DND-41 (cell line): ENCODE data around the gene DGCR6.
"Not testable (repeated sequence)": the region's sequence is repeated elsewhere in the genome, so short reads cannot be mapped to it uniquely, and the experiment has no call there.

Experiments
- ATAC-seq: fragments of 200-7000 bp; cut with Tn5 transposase; 3 replicates; pipeline ENCODE4 v1.9.1; 2021; ENCODE audit warnings: low read depth; ENCODE audit not compliant: insufficient read depth
- DNase-seq: peaks from one replicate; pipeline ENCODE4 v3.0.0-alpha.2; 2020
- H2AFZ ChIP-seq: 2 replicates; pipeline ENCODE4 v1.6.0; 2012; ENCODE audit warnings: low read depth, low read length
- H3K27ac ChIP-seq: 2 replicates; pipeline ENCODE4 v1.5.1; 2012; ENCODE audit warnings: low read length, inconsistent platforms
- H3K27me3 ChIP-seq: fragments of 200-600 bp; sonication (generic); 2 replicates; pipeline ENCODE4 v1.6.0; 2012; ENCODE audit warnings: low read length, mild to moderate bottlenecking, inconsistent platforms; ENCODE audit not compliant: insufficient read depth, poor library complexity
- H3K36me3 ChIP-seq: 2 replicates; pipeline ENCODE4 v1.5.1; 2012; ENCODE audit warnings: low read length, inconsistent platforms; ENCODE audit not compliant: insufficient read depth
- H3K4me1 ChIP-seq: 2 replicates; pipeline ENCODE4 v1.5.1; 2012; ENCODE audit warnings: mild to moderate bottlenecking, low read length; ENCODE audit not compliant: insufficient read depth
- H3K4me2 ChIP-seq: 2 replicates; pipeline ENCODE4 v1.6.0; 2012; ENCODE audit warnings: mild to moderate bottlenecking, moderate library complexity, low read length, inconsistent platforms; ENCODE audit not compliant: insufficient read depth
- H3K4me3 ChIP-seq, 2 experiments: fragments of 200-600 bp in 1 of 2; shearing (Covaris generic) in 1 of 2; 2 replicates each; pipeline ENCODE4 v1.5.1; 2012 to 2016; ENCODE audit warnings: inconsistent platforms in 2 of 2, low read length in 2 of 2, mild to moderate bottlenecking in 2 of 2, low read depth in 1 of 2, moderate library complexity in 1 of 2
- H3K79me2 ChIP-seq: 2 replicates; pipeline ENCODE4 v1.6.0; 2012; ENCODE audit warnings: low read length, inconsistent platforms; ENCODE audit not compliant: insufficient read depth
- H3K9ac ChIP-seq: 2 replicates; pipeline ENCODE4 v1.6.0; 2012; ENCODE audit warnings: low read depth, mild to moderate bottlenecking, inconsistent platforms, low read length, moderate library complexity
- H3K9me3 ChIP-seq: 2 replicates; pipeline ENCODE4 v1.5.1; 2012; ENCODE audit warnings: low read length, moderate library complexity, mild to moderate bottlenecking, inconsistent platforms; ENCODE audit not compliant: insufficient read depth, severe bottlenecking
- H4K20me1 ChIP-seq: 2 replicates; pipeline ENCODE4 v1.6.0; 2012; ENCODE audit warnings: low read length; ENCODE audit not compliant: insufficient read depth
- CTCF ChIP-seq: IDR thresholded peaks from 2 replicates; pipeline ENCODE4 v1.5.1; 2012; ENCODE audit warnings: borderline replicate concordance, low read length, moderate library complexity, mild to moderate bottlenecking; ENCODE audit not compliant: poor library complexity, severe bottlenecking; ENCODE audit errors: extremely low read depth
- EZH2 ChIP-seq: IDR thresholded peaks from 3 replicates; pipeline ENCODE4 v1.6.1; 2012; ENCODE audit warnings: borderline replicate concordance, low read depth, mild to moderate bottlenecking, moderate library complexity, low read length, inconsistent platforms; ENCODE audit not compliant: severe bottlenecking

DGCR6 gene

GRCh38 chr22:18933914-18934313 is 27.8 kb downstream of the DGCR6 start:
- Histone ChIP-seq H3K4me1 (no peaks in the 10 kb centered on the region), H3K4me2 (no peak overlapping the region), H3K79me2 (no peaks in the 10 kb centered on the region), H3K27me3 (no peaks in the 10 kb centered on the region), H4K20me1 (no peaks in the 10 kb centered on the region), H3K9me3 (no peaks in the 10 kb centered on the region), H3K4me3 (no peak overlapping the region), H3K9ac (no peak overlapping the region), H3K27ac (no peak overlapping the region), H3K36me3 (no peaks in the 10 kb centered on the region), H2AFZ (no peak overlapping the region)
- TF ChIP-seq CTCF (no peak), EZH2 (no peak)
- DNase-seq (no peak), ATAC-seq (no peak)

- H3K4me3 ChIP-seq, H2AFZ ChIP-seq, H3K27ac ChIP-seq, H3K9me3 ChIP-seq, H3K4me2 ChIP-seq, H3K4me1 ChIP-seq, H3K9ac ChIP-seq, DNase-seq, ATAC-seq, H3K79me2 ChIP-seq, H3K27me3 ChIP-seq, H4K20me1 ChIP-seq, H3K36me3 ChIP-seq: not testable (repeated sequence)
These were observed 28.6 kb downstream of the DGCR6 start for GRCh38 chr22:18934688-18935087.

GRCh38 chr22:18935889-18936529 is 29.9 kb downstream of the DGCR6 start, which contains the start of gene PRODH:
TSS of gene PRODH (minus strand) at chr22:18936293. CDS start at chr22:18936287, 6 bp downstream.
- no peaks in the 10 kb centered on the region for H3K9me3 ChIP-seq
- H3K4me1 ChIP-seq, result no peaks in the 10 kb centered on the region
- no peaks in the 10 kb centered on the region for H4K20me1 ChIP-seq
- H3K36me3 ChIP-seq, result no peaks in the 10 kb centered on the region
- DNase-seq, result no peak
- no peak within 1 kb of the TSS for H3K4me3 ChIP-seq
- no peaks in the 10 kb centered on the region for H3K27me3 ChIP-seq
- 0 out of 3 replicates have a peak, but pooled peaks have one; percentile 37 for ATAC-seq
- H2AFZ ChIP-seq, result no peak within 1 kb of the TSS
- no peak within 1 kb of the TSS for H3K27ac ChIP-seq
- H3K4me2 ChIP-seq, result no peak within 1 kb of the TSS
- TF ChIP-seq CTCF, result no peak
- no peak for TF ChIP-seq EZH2
- no peak within 1 kb of the TSS for H3K9ac ChIP-seq
- H3K79me2 ChIP-seq, result no peaks in the 10 kb centered on the region

- not testable (repeated sequence) for H2AFZ ChIP-seq, H3K4me2 ChIP-seq, H3K9me3 ChIP-seq, H3K27ac ChIP-seq, H4K20me1 ChIP-seq, H3K9ac ChIP-seq, DNase-seq, H3K36me3 ChIP-seq, H3K4me3 ChIP-seq, ATAC-seq, H3K27me3 ChIP-seq, H3K79me2 ChIP-seq, H3K4me1 ChIP-seq
These were observed 32.6 kb downstream of the DGCR6 start for GRCh38 chr22:18938691-18939090.

GRCh38 chr22:18947105-18947504 is 41.0 kb downstream of the DGCR6 start:
- not testable (repeated sequence) for H2AFZ ChIP-seq, H3K9ac ChIP-seq, ATAC-seq, H3K4me2 ChIP-seq, H3K27ac ChIP-seq, H3K27me3 ChIP-seq, H3K79me2 ChIP-seq, H4K20me1 ChIP-seq, H3K4me1 ChIP-seq, DNase-seq, H3K9me3 ChIP-seq, H3K36me3 ChIP-seq, H3K4me3 ChIP-seq
